Measurements from ENCODE around the gene PTPA. TPM values are rescaled to one million over a fixed set of nuclear protein-coding genes. Genes with fewer than 3 reads are reported as not detected.

PTPA gene
- total and polyA plus RNA-seq, 2 experiments from 2014 or later = 60.9 to 72.3 TPM

DNA sequence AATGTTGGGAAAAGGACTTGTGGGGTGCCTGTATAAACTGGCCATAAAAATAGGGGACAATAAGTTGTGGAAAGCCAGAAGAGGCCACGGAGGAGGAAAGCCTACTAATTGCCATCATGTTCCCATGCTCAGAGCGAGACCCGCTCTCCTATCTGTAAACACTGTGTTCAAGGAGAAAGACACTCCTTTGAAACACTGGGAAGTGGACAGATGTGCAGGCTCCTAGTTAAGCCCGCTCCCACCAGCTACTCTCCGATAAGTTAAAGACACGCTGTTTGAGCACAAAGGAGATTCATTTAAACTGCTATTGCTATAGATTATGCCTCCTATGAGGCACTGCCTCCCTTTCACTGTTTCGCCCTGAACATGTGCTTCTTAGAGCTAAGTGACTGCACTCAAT is 9.9 kb upstream of the PTPA start:
- TF ChIP-seq EZH2phosphoT487 (IDR thresholded peaks at IDR 0.05; ENCODE audit: low read depth, severe bottlenecking, unreplicated experiment) (no peak), EZH2 (IDR thresholded peaks at IDR 0.05; ENCODE audit: borderline replicate concordance) (no peak)
- TF ChIP-seq, protein P1, sequence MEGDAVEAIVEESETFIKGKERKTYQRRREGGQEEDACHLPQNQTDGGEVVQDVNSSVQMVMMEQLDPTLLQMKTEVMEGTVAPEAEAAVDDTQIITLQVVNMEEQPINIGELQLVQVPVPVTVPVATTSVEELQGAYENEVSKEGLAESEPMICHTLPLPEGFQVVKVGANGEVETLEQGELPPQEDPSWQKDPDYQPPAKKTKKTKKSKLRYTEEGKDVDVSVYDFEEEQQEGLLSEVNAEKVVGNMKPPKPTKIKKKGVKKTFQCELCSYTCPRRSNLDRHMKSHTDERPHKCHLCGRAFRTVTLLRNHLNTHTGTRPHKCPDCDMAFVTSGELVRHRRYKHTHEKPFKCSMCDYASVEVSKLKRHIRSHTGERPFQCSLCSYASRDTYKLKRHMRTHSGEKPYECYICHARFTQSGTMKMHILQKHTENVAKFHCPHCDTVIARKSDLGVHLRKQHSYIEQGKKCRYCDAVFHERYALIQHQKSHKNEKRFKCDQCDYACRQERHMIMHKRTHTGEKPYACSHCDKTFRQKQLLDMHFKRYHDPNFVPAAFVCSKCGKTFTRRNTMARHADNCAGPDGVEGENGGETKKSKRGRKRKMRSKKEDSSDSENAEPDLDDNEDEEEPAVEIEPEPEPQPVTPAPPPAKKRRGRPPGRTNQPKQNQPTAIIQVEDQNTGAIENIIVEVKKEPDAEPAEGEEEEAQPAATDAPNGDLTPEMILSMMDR (IDR thresholded peaks at IDR 0.05; ENCODE audit: poor library complexity) = no peak
- H3K27me3 ChIP-seq = no peaks in the 10 kb centered on the region
- peaks cover under 1% of the 10 kb centered on the region for H3K4me1 ChIP-seq (ENCODE audit: insufficient read depth)
- H3K79me2 ChIP-seq = no peaks in the 10 kb centered on the region
- H3K4me3 ChIP-seq = no peak overlapping the region
- no peaks in the 10 kb centered on the region for H3K36me3 ChIP-seq (replicated peaks; ENCODE audit: insufficient read depth, low read depth)
- no peaks in the 10 kb centered on the region for H3K9me3 ChIP-seq (ENCODE audit: low read depth)
- no peak for DNase-seq (ENCODE audit: low spot score)
- H3K9me2 ChIP-seq (replicated peaks; ENCODE audit: insufficient read depth) = no peaks in the 10 kb centered on the region
- H3K4me2 ChIP-seq = no peak overlapping the region
- 91% methylated on average over 7 of the region's 7 CpGs for WGBS (ENCODE audit: low lambda C conversion rate, missing lambda C conversion rate)
- H3K27ac ChIP-seq = no peak overlapping the region
- H4K20me1 ChIP-seq (ENCODE audit: insufficient read depth, poor library complexity, severe bottlenecking) = no peaks in the 10 kb centered on the region
- H2AFZ ChIP-seq = no peak overlapping the region

DNA sequence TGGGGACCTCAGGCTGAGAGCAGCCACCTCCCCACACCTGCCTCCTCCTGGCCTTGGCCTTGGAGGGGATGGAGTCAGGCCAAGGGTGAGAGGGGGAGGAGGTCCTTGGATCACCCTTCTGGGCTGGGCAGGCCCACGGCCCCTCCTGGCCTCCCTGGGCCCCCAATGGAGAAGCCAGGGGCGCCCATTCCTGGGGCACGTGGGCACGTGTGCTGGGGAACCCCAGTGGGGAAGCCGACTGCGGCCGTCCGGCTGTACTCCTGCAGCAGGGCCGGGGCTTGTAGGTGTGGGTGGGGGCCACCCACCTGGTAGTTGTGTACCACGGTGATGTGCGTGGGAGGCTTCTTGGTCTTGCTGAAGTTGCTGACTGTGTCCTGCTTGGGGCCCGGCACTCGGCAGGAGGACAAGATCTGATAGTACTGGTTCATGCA is 9.1 kb upstream of the PTPA start:
- no peak overlapping the region for H3K27ac ChIP-seq
- H3K9me2 ChIP-seq (replicated peaks; ENCODE audit: insufficient read depth) = no peaks in the 10 kb centered on the region
- H3K27me3 ChIP-seq = no peaks in the 10 kb centered on the region
- no peak overlapping the region for H2AFZ ChIP-seq
- no peaks in the 10 kb centered on the region for H3K9me3 ChIP-seq (ENCODE audit: low read depth)
- H3K36me3 ChIP-seq (replicated peaks; ENCODE audit: insufficient read depth, low read depth) = no peaks in the 10 kb centered on the region
- H3K4me1 ChIP-seq (ENCODE audit: insufficient read depth) = peaks cover 9% of the 10 kb centered on the region
- no peaks in the 10 kb centered on the region for H4K20me1 ChIP-seq (ENCODE audit: insufficient read depth, poor library complexity, severe bottlenecking)
- H3K4me3 ChIP-seq = no peak overlapping the region
- no peaks in the 10 kb centered on the region for H3K79me2 ChIP-seq
- no peak for DNase-seq (ENCODE audit: low spot score)
- H3K4me2 ChIP-seq = no peak overlapping the region
- no peak for TF ChIP-seq EZH2phosphoT487 (IDR thresholded peaks at IDR 0.05; ENCODE audit: low read depth, severe bottlenecking, unreplicated experiment)
- TF ChIP-seq, protein P1 (IDR thresholded peaks at IDR 0.05; ENCODE audit: poor library complexity) = no peak
- no peak for TF ChIP-seq EZH2 (IDR thresholded peaks at IDR 0.05; ENCODE audit: borderline replicate concordance)
- 96% methylated on average over 13 of the region's 13 CpGs for WGBS (ENCODE audit: low lambda C conversion rate, missing lambda C conversion rate)

DNA sequence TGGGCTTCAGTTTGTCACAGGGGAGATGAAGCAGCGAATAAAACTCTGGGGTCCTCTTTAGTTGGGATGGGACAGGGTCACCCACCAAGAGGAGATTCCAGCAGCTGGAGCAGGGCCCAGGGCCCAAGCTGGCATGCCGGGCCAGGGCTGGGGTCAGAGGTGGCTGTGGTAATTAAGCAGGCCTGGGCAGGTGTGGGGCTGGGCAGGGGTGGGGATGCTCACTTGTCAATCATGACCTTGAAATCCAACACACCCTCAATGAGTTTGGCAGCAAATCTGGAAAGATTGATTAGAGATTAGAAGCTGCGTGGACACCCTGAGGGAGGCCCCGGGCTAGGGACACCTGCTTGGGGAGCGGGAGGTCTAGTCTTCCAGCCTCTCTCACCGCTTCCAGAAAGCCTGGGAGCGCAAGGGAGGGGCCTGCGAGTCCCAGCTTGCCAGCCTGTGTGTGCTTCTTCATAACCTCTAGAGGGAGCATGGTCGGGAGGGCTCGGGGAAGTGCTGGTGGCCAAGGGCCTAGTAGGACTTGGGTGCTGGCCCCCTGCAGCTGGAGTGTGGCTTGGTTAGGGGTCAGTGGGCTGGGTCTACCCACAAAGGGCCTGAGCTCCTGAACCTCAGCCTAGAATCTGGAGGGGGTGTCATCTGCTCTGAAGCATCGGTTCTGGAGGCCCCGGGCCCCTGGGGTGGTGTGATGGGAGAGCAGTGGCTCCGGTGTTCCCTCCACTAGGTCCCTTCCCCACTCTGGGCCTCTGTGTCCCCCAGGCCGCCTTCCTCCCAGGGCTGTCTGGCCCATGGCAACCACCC is 8.2 kb upstream of the PTPA start:
- peak; percentile 64 for DNase-seq (ENCODE audit: low spot score)
- Histone ChIP-seq H3K27me3 (no peaks in the 10 kb centered on the region), H3K4me1 (ENCODE audit: insufficient read depth) (peaks cover 10% of the 10 kb centered on the region), H3K4me3 (no peak overlapping the region), H2AFZ (no peak overlapping the region), H3K27ac (no peak overlapping the region), H3K4me2 (no peak overlapping the region), H3K36me3 (replicated peaks; ENCODE audit: insufficient read depth, low read depth) (no peaks in the 10 kb centered on the region), H3K9me3 (ENCODE audit: low read depth) (no peaks in the 10 kb centered on the region), H3K9me2 (replicated peaks; ENCODE audit: insufficient read depth) (no peaks in the 10 kb centered on the region), H3K79me2 (no peaks in the 10 kb centered on the region), H4K20me1 (ENCODE audit: insufficient read depth, poor library complexity, severe bottlenecking) (no peaks in the 10 kb centered on the region)
- WGBS (ENCODE audit: low lambda C conversion rate, missing lambda C conversion rate) = 52% methylated on average over 14 of the region's 14 CpGs
- TF ChIP-seq EZH2phosphoT487 (IDR thresholded peaks at IDR 0.05; ENCODE audit: low read depth, severe bottlenecking, unreplicated experiment) = no peak
- TF ChIP-seq, protein P1 (IDR thresholded peaks at IDR 0.05; ENCODE audit: poor library complexity) = peak; percentile 47

All from hepatocyte (in vitro differentiated cells).